Prostate gland (tissue), 2 donors: ENCODE data around the gene ADAM17. TPM values are rescaled to one million over a fixed set of nuclear protein-coding genes. Genes with fewer than 3 reads are reported as not detected.

Source experiments
- DNase-seq: peaks from one replicate; pipeline ENCODE4 v3.0.0-alpha.2; 2019; ENCODE audit warnings: low spot score
- H3K27ac ChIP-seq, 2 donors: fragments of 200-600 bp; sonication (generic); 2 replicates each; pipeline ENCODE4 v1.5.1; 2017 to 2019
- H3K27me3 ChIP-seq: fragments of 200-600 bp; sonication (generic); replicated peaks from 2 replicates; pipeline ENCODE4 v1.5.1; 2019; ENCODE audit not compliant: insufficient read depth
- H3K36me3 ChIP-seq, 2 donors: fragments of 200-600 bp; sonication (generic); 1 replicate in 1 of 2; 2 replicates in 1 of 2; pipeline versions ENCODE4 v1.5.1 to v1.8.1; 2017 to 2019
- H3K4me1 ChIP-seq: fragments of 200-600 bp; sonication (generic); replicated peaks from 2 replicates; pipeline ENCODE4 v1.5.1; 2019
- H3K4me3 ChIP-seq, 2 donors: fragments of 200-600 bp; sonication (generic); 2 replicates each; pipeline ENCODE4 v1.5.1; 2017 to 2019
- H3K9me3 ChIP-seq: fragments of 200-600 bp; sonication (generic); 2 replicates; pipeline ENCODE4 v1.5.1; 2017
- POLR2A ChIP-seq: fragments of 450-650 bp; IDR thresholded peaks from one replicate; pipeline ENCODE4 v1.6.1; 2016; ENCODE audit warnings: antibody characterized with exemption, mild to moderate bottlenecking
- POLR2AphosphoS5 ChIP-seq: sonication (generic); formaldehyde crosslinking; IDR thresholded peaks from one replicate; pipeline ENCODE4 v1.6.1; 2017; ENCODE audit warnings: antibody characterized with exemption
- WGBS: methylation state at CpG from one replicate; pipeline ENCODE4 v1.1.5; 2018; 5-methylcytosine and 5-hydroxymethylcytosine counted together
- intact Hi-C: fragments of 100-400 bp; cut with DNase I; formaldehyde crosslinking; loops from one replicate; pipeline ENCODE4 v1.14.2; 2022
- total RNA-seq, 2 donors: library from RNA; depleted of rRNA; stranded (reverse); fragments of >200 nt; gene quantifications; one replicate each; pipeline ENCODE4 v1.1.0, GENCODE V29; 2016
- TF ChIP-seq, protein P1 (sequence below), 4 experiments: fragments of 200-600 bp in 2 of 4; fragments of 450-650 bp in 2 of 4; sonication (generic) in 2 of 4; IDR thresholded peaks; 1 replicate in 3 of 4; 2 replicates in 1 of 4; pipeline ENCODE4 v1.5.1; 2016 to 2019; ENCODE audit warnings: antibody characterized with exemption in 4 of 4, mild to moderate bottlenecking in 2 of 4, moderate library complexity in 2 of 4

The ADAM17 gene
- total RNA-seq, 2 donors from 2014 or later, result 15.8 to 40.0 TPM

DNA sequence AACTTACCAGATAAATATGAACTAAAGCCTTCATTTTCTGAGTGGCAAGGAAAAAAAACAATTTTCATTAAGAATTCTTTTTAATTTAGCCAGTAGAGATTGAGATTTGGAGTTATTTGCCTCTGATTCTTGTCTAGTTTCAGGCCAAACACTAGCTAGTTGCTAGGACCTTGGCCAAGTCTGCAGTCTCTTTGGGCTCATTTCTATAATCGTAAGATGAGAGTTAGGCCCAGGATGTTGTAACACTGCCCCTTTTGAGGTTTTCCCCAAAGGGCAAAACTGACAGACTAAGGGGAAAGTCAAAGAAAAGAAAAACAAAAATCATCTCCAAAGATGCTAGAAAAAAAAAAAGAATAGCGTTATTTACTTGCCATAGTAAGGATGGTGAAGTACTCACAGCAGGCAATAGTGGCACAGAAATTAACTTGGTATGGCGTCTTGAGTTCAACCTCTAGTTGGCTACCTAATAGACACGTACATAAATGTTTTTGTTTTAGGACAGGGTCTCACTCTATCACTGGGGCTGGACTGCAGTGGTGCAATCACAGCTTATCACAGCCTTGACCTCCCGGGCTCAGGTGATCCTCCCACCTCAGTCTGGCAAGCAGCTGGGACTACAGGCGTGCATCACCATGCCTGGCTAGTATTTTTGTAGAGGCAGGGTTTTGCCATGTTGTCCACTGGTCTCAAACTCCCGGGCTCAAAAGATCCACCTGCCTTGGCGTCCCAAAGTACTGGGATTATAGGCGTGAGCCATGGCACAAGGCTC, 23.0 kb upstream of the ADAM17 start:
- no peaks in the 10 kb centered on the region for H3K36me3 ChIP-seq
- no peaks in the 10 kb centered on the region for H3K9me3 ChIP-seq
- H3K27ac ChIP-seq, result no peak overlapping the region
- DNase-seq, result no peak
- no peak for TF ChIP-seq POLR2AphosphoS5
- no peak for TF ChIP-seq POLR2A
- TF ChIP-seq, protein P1, sequence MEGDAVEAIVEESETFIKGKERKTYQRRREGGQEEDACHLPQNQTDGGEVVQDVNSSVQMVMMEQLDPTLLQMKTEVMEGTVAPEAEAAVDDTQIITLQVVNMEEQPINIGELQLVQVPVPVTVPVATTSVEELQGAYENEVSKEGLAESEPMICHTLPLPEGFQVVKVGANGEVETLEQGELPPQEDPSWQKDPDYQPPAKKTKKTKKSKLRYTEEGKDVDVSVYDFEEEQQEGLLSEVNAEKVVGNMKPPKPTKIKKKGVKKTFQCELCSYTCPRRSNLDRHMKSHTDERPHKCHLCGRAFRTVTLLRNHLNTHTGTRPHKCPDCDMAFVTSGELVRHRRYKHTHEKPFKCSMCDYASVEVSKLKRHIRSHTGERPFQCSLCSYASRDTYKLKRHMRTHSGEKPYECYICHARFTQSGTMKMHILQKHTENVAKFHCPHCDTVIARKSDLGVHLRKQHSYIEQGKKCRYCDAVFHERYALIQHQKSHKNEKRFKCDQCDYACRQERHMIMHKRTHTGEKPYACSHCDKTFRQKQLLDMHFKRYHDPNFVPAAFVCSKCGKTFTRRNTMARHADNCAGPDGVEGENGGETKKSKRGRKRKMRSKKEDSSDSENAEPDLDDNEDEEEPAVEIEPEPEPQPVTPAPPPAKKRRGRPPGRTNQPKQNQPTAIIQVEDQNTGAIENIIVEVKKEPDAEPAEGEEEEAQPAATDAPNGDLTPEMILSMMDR (IDR thresholded peaks at IDR 0.05), result no peak
- H3K4me3 ChIP-seq, result no peak overlapping the region
- intact Hi-C loops, result no loop called here
- WGBS, result 87% methylated on average over 9 of the region's 9 CpGs
- H3K4me1 ChIP-seq, result no peaks in the 10 kb centered on the region
- H3K27me3 ChIP-seq, result no peaks in the 10 kb centered on the region

DNA sequence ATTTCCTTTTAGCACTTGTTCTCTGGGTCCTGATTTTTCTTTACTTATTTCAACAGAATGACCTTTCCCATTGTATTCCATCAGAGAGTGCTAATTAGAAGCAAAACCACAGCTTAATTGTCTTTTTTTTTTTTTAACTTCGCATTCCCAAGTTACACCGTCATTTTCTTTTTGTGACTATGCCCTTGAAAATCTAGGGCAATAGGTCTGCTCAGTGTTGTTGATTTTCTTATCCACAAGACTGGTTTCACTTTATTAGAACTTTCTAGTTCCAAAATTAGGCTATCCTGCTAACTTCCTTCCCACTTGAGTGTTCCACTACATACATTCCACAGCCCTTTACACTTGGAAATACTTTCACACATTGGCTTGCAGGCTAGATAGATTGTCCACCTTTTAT, 18.7 kb upstream of the ADAM17 start:
- no peaks in the 10 kb centered on the region for H3K4me1 ChIP-seq
- H3K9me3 ChIP-seq, result no peaks in the 10 kb centered on the region
- TF ChIP-seq POLR2AphosphoS5 (no peak), POLR2A (no peak)
- TF ChIP-seq, protein P1 (IDR thresholded peaks at IDR 0.05), result no peak
- no peak overlapping the region for H3K27ac ChIP-seq
- intact Hi-C loops, result no loop called here
- no peaks in the 10 kb centered on the region for H3K27me3 ChIP-seq
- no peak for DNase-seq
- WGBS, result 68% methylated on average over 2 of the region's 2 CpGs
- H3K36me3 ChIP-seq, result no peaks in the 10 kb centered on the region
- H3K4me3 ChIP-seq, result no peak overlapping the region

DNA sequence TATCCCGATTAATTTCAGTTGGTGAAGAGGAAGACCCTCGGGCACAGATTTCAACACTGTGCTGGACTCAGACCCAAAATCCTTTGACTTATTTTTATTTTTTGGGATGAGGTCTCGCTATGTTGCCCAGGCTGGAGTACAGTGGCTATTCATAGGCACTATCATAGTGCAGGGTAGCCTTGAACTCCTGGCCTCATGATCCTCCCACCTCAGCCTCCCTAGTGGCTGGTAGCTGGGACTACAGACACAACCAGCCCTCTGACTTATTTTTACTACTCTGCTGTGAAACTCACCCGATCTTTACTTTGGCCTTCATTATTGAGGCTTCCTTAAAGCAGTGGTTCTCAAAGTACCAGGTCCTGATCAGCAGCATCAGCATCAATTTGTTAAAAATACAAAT, 18.2 kb upstream of the ADAM17 start:
- Histone ChIP-seq H3K4me1 (no peaks in the 10 kb centered on the region), H3K27ac (no peak overlapping the region), H3K9me3 (no peaks in the 10 kb centered on the region), H3K4me3 (no peak overlapping the region), H3K27me3 (no peaks in the 10 kb centered on the region), H3K36me3 (no peaks in the 10 kb centered on the region)
- 89% methylated on average over 4 of the region's 4 CpGs for WGBS
- TF ChIP-seq, protein P1 (IDR thresholded peaks at IDR 0.05), result no peak
- TF ChIP-seq POLR2AphosphoS5 (no peak), POLR2A (no peak)
- intact Hi-C loops, result no loop called here
- no peak for DNase-seq

DNA sequence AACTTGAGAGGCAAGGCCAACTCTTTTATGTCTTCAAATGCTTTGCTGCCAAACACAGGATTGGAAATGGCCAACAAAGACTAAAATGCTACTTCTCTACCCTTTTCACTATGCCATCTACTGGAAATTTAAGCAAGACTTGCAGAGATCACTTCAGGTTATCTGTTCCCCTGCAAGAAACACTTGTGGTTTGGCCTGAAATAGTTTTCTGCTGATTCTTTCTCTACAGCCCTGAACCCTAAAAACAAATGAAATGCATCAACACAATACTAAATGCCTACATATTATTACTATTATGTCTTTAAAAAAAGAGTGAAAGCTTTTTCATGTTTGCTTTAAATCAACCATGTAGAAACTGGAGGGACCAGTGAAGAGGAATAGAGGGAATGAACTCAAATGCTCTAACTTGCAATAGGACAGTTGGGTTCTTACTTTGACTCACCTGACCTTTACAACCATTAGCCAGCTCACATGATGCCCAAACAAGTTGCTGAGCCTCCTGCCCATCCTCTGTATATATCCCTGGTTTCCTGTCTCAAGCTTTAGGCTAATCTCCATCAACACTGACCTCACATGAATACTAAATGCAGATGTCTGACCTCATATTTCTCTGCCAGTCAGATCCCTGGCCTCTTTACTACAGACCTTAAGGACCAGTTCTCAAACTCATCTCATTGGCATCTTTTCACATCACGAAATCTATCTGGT, 17.5 kb upstream of the ADAM17 start:
- intact Hi-C loops, result no loop called here
- WGBS, result 85% methylated on average over 1 of the region's 1 CpG

More for the DNA sequence above, 17.5 kb upstream of the ADAM17 start:
- Histone ChIP-seq H3K4me3 (no peak overlapping the region), H3K27me3 (no peaks in the 10 kb centered on the region), H3K9me3 (no peaks in the 10 kb centered on the region), H3K4me1 (no peaks in the 10 kb centered on the region), H3K27ac (no peak overlapping the region), H3K36me3 (no peaks in the 10 kb centered on the region)
- TF ChIP-seq POLR2AphosphoS5, result no peak
- TF ChIP-seq POLR2A, result no peak
- TF ChIP-seq, protein P1 (IDR thresholded peaks at IDR 0.05), result no peak
- no peak for DNase-seq
